ENCODE measurements around the gene LMBR1L.

The LMBR1L gene

GRCh38 chr12:49052451-49053208, 58.0 kb downstream of the LMBR1L start:
- no peak for DNase-seq (ENCODE audit: low spot score)

DNA sequence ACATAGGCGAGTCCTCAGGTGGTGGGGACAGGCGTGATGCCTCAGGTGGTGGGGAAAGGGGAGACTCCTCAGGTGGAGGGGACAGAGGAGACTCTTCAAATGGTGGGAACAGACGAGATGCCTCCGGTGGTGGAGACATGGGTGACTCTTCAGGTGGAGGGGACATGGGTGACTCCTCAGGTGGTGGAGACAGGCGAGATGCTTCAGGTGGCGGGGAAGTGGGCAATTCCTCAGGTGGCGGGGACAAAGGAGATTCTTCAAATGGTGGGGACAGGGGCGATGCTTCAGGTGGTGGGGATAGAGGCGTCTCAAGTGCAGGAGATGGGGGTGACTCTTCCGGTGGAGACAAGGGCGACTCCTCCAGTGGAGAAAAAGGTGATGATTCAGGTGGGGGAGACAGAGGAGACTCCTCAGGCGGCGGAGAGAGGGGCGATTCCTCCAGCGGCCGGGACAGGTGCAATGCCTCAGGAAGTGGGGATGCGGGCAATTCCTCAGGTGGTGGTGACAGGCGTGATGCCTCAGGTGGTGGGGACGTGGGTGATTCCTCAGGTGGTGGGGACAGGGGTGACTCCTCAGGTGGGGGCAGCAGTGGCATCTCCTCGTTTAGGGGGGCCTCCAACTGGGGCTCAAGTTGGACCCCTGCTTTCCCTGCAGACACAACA, 58.7 kb downstream of the LMBR1L start:
- DNase-seq (ENCODE audit: low spot score): no peak

DNA sequence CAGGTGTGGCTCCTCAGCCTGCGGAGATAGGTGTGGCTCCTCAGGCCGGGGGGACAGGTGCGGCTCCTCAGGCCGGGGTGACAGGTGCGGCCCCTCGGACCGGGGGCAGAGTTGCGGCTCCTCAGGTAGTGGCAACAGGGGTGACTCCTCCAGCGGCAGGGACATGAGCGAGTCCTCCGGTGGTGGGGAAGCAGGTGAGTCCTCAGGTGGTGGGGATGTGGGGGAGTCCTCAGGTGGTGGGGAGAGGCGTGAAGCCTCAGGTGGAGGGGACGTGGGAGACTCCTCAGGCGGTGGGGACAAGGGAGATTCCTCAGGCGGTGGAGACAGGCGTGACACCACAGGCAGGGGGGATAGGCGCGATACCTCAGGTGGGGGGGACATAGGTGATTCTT, 59.3 kb downstream of the LMBR1L start:
- DNase-seq (ENCODE audit: low spot score): no peak

DNA sequence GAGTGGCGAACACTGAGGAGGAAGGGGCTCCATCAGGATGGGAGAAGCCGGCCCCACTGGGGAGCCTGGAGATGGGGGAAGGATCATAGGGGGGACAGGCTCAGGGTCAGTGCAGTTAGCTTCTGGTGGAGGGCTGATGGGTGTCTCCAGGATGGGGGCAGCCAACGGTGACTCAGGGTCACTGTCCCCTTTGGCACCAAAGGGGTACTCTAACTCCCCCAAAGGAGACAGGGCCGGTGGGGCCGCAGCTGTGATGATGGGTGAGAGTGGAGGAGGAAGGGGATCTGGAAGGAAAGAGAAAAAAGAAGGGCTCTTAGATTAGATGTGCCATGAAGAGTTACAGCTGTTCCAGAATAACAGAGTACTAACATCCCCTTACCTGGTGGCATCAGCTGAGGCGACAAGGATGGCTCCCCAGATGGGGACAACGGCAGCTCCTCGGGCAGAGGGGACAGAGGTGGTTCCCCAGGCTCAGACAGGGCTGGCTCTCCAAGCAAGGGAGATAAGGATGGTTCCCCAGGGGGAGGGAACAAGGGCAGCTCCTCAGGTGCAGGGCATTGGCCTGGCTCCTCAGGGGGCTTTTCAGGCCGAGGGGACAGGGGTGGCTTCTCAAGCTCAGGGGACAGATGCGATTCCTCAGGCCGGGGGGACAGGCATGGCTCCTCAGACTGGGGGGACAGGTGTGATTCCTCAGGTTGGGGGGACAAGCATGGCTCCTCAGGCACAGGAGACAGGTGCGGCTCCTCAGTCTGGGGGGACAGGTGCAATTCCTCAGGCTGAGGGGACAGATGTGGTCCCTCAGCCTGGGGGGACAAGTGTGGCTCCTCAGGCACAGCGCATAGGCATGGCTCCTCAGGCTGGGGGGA, 59.9 kb downstream of the LMBR1L start:
- DNase-seq (ENCODE audit: low spot score): no peak

DNA sequence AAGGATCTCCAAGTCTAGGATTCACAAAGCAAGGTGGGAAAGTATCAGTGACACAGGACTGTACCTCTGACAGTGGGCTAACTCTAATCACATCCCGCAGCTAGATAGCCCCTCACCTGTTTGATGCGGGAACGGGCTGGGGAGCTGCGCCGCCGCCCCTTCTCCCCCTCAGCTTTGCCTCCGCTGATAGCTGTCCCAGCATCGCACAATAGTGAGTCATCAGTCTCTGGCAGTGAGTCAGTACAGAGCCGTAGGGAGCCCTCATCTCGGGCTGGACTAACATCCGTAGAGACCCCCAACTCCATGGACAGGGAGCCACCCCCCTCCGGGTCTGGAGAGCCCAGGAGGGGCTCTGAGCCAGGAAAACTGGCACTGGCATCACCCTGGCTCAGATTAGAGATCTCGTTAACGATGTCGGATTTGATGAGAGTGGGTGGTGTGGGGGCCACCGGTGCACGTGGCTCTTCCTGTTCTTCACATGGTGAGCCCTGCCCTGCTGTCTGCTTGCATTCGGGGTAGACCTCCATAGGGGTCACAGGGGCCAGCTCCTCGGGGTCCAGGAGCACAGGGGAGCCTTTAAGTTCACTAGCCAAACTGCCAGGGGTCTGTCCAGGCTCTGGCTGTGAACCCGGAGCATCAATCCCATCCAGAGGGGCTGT, 61.0 kb downstream of the LMBR1L start:
- no peak for DNase-seq (ENCODE audit: low spot score)

DNA sequence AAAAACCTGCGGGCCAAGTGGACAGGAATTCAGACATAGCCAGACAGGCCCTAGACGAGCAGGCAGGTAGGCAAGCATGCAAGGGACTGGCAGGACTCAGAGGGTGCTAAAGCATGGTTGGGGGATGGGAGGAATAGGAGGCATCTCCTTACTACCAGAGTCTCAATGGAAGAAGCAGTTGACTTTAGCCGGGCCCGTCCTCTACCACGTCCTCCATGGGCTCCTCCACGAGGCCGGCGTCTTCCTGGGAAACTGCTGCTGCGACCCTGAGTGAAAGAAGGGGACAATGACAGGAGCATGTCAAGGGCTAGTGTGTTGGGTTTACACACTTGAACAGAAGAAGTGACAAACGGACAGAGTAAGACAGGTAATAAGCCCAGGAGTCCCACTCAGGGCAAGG, 61.7 kb downstream of the LMBR1L start:
- no peak for DNase-seq (ENCODE audit: low spot score)

Small RNA genes within 50 kb of the gene (small RNA-seq; reads per million reads assigned to genes)
- 0 reads per million in 2 experiments for gene RF00019

Measured in SK-N-DZ (cell line).